NCI-H460 (cell line): ENCODE data around the gene CASTOR2. TPM values are rescaled to one million over a fixed set of nuclear protein-coding genes. Genes with fewer than 3 reads are reported as not detected.
"Not testable (repeated sequence)": the region's sequence is repeated elsewhere in the genome, so short reads cannot be mapped to it uniquely, and the experiment has no call there.

Source experiments
- DNase-seq: peaks from one replicate; pipeline ENCODE4 v3.0.0-alpha.2; 2016; ENCODE audit warnings: low read depth; ENCODE audit errors: extremely low read depth
- polyA plus RNA-seq: library from polyadenylated mRNA; depleted of rRNA; stranded (reverse); fragments of >200 nt; gene quantifications from 2 replicates; pipeline ENCODE4 v1.2.3, GENCODE V29; 2014; cell fraction: nucleus; rRNA removed
- total RNA-seq: library from RNA; depleted of rRNA; stranded (reverse); fragments of >200 nt; shearing (Covaris generic); gene quantifications from 2 replicates; pipeline ENCODE4 v1.2.3, GENCODE V29; 2014; rRNA removed

Gene CASTOR2
- 3.4 and 5.5 TPM in 2 replicates for total RNA-seq
- 1.6 and 9.9 TPM in 2 replicates for polyA plus RNA-seq

DNA sequence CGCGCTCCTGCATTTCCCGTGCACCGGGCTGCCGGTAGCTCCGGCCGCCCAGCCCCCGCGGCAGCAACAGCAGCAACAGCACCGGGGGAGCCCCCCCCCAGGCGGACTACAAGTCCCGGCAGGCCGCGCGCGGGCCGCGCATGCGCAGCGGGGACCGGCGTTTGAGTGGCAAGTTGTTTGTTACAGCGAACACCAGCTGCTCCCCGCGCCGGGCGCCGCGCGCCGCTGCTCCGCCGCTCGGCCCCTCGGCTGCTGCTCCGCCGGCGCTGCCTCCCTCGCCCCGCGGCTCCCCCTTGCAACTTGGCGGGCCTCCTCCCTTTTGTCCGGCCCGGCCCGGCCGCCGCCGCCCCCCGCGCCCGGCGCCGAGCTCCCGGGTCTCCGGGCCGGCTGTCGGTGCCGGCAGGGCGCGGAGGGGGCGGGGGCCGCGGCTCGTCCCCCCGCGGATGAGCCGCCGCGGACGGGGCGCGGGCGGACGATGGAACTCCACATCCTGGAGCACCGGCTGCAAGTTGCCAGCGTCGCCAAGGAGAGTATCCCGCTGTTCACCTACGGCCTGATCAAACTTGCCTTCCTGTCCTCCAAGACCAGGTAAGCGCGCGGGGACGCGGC is at the start of gene CASTOR2:
CASTOR2 (plus strand) TSS at position 195 of the 609 bp plus-strand sequence; CDS start at position 476, 281 bp downstream.
- DNase-seq, result not testable (repeated sequence)

DNA sequence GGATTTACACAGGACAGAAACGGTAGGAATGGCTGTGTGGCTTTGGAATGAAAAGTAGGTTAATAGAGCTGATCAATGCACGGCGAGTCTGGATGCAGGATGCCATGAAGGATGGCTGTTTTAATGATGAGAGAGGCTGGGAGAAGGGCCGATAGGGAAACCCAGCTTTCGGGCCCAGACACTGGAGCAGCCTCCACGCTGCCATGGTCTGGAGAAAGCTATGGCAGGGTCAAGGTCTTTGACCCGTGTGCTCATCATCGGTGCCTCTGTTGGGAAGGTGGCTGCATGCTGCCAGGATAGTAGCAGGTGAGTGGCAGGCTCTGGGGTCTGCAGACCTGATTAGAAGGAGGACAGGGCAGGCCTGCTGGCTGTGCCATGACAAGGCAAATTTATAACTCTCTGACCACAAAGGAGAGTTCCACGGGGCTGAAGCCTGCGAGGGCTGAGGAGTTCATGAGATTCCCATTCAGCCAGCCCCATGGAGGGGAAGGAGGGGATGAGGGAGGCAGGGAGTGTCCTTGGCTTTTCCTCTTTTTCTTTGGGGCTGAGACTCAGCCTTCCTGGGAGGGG is 42.1 kb upstream of the CASTOR2 start:
- not testable (repeated sequence) for DNase-seq

DNA sequence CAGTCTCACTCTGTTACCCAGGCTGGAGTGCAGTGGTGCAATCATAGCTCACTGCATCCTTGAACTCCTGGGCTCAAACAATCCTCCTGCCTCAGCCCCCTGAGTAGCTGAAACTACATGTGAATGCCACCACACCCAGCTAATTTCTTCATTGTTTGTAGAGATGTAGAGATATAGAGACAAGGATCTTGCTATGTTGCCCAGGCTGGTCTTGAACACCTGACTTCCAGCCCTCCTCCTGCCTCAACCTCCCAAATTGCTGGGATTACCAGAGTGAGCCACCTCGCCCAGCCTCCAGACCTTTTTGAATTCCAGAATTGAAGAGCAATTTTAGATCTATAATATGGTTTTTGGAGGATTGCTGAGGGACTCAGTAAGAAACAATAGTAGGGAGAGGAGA is 40.9 kb upstream of the CASTOR2 start:
- not testable (repeated sequence) for DNase-seq

DNA sequence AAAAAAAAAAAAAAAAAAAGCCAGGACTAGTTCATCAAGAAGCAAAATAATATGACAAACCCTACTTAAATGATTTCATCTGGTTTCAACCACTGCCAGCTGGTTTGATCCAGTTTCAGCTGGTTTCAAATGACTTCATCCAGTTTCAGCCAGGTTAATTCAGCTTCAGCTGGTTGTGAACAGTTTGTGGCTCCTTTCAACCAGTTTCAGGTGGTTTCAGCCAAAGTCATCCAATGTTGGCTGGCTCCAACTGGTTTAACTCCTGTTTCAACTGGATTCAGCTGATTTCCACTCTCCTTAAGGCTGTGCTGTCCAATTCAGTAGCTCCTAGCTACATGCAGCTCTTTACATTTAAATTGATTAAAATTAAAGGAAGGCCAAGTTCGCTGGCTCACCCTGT is 37.5 kb upstream of the CASTOR2 start:
- not testable (repeated sequence) for DNase-seq

DNA sequence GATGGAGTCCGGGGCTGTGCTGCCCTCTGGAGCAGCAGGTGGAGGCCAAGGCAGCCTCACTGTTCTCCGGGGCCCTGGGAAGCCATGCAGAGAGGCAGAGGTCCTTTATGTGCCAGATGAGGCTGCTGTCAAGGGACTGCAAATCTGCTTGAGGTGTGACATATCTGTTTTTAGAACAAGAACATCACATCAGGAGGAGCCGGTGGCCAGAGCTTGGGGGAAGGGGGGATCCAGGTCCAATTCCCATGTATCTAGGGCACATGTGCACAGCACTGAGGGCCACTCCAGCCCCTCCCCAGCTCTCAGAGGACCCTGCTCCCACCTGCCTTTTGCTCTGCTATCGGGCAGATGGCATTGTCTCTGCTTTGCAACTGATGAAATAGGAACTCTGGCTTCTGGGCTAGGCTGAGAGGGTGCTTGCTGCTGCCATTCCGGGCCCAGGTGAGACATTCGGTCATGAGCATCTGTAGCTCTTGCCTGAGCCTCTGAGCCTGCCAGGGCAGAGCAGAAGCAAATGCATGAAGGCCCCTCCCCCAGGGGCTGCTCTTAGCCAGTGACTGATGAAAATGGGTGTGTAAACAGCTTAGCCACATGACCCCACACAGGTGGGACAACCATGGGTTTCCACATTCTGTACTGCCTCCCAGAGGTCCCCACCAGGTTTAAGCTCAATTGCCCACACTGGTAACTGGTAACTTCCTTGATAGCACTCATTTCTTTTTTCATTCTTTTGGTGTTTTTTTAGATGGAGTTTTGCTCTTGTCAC is 32.8 kb upstream of the CASTOR2 start:
- DNase-seq, result not testable (repeated sequence)

DNA sequence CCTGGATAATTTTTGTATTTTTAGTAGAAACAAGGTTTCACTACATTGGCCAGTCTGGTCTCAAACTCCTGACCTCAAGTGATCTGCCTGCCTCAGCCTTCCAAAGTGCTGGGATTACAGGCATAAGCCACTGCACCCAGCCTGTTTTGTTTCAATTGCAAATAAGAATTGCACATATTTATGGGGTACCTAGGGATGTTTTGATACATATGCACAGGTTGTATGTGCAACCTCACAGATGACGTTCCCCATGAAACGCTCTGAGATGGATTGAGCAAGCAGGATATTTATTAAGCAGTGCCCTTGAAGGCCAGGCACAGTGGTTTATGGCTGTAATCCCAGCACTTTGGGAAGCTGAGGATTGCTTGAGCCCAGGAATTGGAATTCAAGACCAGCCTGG is 25.1 kb upstream of the CASTOR2 start:
- DNase-seq, result not testable (repeated sequence)

DNA sequence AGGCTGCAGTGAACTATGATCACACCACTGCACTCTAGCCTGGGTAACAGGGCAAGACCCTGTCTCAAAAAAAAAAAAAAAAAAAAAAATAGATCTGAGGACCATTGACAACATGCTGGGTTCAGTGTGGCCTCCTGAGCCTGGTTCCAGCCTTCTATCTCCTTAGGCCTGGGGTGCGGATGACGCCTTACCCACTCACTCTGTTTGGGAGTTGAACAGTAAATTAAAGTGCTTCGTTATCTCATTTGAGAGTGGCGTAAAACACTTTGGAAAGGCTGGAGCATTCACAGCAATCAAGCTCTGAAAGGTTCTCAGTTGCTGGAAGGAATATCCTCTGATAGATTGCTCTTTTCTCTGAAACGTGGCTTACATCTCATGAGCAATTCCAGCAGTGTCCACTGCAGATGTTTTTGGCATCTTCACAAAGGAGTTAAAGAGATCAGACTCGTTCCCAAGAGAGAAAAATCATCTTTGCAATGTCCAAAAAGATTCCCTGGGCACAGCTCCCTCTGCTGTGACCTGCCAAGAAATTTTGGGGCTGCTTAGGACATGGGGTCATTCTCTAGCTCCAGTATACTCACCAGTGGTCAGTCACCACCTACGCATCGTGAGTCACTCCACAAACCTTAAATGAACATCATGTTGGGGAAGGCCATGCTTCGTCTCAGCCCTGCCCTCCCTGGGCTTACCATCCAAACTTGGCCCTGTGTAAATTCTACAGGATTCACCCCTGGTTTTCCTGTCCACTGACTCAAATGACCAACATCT is 23.0 kb upstream of the CASTOR2 start:
- not testable (repeated sequence) for DNase-seq

DNA sequence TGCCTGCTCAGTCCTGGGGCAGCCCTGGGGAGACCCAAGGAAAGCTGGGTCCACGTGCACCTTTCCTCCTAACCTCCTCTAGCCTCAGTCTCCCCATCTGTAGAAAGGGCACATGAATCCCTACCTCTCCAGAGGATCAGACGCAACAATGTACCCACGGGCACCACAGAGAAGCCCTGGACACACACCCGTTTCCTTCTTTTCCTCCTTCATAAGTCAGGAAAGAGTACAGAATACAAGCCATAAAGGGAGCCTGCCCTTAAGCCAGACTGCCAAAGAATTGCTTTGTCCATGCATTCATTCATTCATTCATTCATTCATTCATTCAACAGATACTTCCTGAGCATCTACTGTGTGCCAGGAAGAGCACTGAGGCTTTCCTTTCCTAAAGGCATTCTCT is 20.6 kb upstream of the CASTOR2 start:
- DNase-seq, result not testable (repeated sequence)

DNA sequence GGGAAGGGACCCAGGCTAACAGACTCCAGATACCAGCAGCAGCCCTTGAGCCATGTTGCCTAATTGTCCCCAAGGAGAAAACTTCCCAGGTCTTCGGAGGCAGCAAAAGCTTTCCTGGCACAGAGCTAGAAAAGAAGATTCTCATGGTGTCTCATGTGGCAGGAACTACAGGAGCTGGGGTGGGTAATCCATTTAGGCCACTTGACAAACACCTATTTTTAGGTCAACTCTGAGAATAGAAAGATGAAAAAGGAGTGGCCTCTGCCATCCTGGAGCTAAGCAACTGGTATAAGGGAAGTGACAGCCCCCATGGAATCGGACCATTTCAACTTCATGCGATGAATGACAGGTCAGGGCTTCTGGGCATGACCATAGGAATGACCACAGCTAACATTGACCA is 16.8 kb upstream of the CASTOR2 start:
- DNase-seq, result not testable (repeated sequence)

DNA sequence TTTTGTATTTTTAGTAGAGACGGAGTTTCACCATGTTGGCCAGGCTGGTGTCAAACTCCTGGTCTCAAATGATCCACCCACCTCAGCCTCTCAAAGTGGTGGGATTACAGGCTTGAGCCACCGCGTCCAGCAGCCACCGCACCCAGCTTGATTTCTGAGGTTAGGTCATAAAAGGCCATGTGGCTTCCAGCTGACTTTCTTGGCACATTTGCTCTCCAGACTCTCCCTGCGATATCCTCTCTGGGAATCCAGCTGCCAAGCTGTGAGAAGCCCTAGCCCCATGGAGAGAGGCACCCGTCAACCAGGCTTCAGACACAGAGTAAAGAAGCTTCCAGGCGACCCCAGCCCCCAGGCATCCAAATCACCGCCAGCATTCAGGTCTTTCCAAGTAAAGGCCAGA is 10.7 kb upstream of the CASTOR2 start:
- DNase-seq, result not testable (repeated sequence)

DNA sequence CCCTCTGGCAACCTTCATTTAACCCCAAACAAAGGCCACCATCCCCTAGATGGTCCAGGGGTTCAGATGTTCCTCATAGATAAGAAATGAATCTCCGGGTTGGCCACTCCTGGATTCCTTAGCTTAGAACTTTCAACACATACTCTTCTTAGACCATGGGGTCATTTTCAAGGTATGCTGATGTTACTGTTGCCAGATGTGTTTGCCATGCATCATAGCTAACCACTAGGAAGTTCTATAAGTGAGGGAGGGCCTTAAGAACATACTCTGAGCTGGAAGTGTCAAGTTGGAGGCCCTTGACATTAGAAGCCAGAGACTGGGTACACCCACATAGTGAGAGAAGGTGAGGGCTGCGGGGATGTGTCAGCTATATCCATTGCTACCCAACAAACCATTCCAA is 6.2 kb upstream of the CASTOR2 start:
- not testable (repeated sequence) for DNase-seq

DNA sequence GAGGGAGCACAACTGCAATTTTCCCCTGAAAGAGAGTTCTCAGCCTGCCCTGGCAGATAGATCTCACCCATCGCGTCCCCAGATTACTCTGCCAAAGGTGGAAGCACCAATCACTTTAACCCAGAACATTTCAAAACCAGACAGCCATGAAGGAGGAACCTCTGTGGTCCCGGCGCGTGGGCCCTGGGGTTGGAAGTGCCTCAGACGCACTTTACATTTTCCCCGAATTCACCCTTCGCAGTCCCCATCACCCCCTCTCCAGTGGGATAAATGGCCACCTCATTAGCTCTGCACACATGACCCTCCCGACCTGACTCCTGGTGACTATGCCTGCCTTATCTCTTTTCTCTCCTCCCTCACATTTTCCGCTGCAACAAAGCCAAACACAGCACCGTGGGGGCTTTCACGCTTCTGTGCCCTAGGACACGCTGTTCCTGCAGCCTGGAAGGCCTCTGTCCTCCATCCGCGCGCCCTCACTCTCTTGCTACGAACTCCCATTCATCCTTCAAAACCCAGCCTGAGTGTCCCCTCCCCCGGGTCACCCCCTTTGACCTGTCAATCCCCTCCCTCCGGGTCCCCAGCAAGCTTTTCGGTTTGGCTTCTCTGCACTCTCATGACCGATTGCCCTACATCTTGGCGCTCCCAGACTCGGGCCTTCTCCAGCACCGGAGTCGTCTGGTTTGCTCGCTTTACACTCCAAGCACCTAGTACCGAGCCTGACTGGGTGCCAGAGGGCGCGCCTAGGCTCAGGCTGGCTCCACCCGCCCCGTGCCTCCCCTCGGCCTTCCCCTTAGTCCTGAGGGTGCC is 598 bp upstream of the CASTOR2 start:
- not testable (repeated sequence) for DNase-seq

DNA sequence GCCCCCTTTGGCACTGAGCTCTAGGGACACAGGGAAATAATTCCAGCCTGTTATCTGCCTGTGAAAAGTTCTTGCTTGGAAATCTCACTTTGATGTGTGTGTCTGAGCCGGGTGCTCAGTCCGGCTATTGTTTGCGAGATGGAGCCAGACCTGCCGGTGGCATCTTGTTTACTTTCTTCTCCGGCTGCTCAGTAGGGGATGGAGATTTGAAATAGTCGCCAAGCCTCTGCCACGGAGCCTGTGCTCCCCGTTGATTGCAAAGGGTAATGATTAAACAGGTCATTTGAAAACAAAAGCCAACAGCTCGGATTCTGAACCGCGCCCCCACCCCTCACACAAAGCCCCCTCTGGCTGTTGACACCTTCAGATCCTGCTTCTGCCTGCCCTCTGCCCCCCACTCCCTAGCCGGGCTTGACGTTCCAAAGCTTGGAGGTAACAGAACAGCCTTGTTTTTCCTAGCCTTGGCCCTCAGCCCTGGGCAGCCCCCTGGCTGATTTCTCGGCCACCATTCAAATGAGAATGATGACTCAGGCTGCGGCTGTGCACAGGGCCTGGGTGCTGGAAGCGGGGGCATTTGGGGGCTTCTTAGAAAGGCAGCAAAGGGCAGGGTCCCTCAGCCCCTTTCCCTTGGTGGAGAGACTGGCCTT is 1.8 kb downstream of the CASTOR2 start:
- DNase-seq, result not testable (repeated sequence)

DNA sequence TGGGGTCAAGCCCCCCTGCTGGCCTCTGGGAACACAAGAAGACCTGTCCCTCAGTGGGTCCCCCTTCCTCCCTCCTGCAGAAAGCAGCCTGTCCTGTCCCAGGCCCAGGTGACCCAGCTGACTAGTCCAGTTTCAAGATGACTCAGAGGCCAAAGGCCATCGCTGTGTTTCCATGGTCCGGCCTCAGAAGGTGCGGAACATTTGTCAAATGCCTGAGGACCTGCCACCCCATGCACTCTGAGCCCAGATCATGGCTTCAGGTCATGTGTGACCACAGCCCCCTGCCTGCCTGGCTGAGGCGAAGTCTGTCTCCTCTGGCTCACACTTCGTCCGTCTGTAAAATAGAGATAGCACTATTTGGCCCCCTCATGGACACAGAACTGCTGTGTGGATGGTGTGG is 2.4 kb downstream of the CASTOR2 start:
- not testable (repeated sequence) for DNase-seq

DNA sequence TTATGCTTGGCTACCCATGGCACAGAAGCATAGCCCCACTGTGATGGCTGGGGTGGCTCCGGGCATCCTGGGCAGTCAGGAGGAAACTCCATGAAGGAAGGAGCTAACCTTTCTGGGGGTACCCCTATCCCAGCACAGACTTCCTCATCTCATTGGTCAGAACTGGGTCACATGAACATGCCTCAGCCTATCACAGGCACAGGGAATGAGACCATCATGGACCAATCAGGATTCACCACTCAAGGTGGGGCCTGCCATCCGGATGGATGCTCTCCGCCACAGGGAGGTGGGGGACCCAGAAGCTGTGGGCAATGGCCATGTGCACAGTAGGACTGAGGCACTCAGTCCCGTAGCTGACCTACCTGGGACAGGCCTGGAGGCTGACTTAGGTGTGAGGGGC is 6.9 kb downstream of the CASTOR2 start:
- DNase-seq, result not testable (repeated sequence)

DNA sequence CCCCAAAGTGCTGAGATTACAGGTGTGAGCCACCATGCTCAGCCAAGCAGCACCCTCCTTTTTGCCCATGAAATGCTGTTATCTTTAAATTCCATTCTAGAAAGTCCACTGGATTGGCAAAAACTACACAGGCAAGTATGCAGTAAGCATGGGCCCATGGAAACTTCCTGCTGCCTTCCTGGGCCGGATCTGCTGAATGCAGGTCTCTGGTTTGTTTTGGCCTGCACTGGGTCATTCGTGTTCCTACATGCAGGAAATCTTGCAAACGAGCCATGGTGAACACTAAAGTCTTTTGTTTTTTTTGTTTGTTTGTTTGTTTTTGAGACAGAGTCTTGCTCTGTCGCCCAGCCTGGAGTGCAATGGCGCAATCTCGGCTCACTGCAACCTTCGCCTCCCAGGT is 7.9 kb downstream of the CASTOR2 start:
- DNase-seq, result not testable (repeated sequence)

DNA sequence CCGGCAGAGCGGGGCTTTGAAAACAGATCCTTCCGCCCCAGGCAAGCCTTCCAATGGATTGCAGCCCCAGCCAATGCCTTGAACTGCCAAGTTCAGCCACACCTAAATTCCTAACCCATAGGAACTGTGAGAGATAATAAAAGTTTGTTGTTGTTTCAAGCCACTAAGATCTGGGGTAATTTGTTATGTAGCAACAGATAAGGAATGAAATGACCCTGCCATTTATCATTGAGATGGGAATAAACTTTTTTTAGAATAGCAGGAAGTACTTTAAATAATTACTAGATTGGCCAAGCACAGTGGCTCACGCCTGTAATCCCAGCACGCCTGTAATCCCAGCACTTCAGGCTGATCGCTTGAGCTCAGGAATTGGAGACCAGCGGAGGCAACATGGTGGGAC is 11.5 kb downstream of the CASTOR2 start:
- DNase-seq, result not testable (repeated sequence)

DNA sequence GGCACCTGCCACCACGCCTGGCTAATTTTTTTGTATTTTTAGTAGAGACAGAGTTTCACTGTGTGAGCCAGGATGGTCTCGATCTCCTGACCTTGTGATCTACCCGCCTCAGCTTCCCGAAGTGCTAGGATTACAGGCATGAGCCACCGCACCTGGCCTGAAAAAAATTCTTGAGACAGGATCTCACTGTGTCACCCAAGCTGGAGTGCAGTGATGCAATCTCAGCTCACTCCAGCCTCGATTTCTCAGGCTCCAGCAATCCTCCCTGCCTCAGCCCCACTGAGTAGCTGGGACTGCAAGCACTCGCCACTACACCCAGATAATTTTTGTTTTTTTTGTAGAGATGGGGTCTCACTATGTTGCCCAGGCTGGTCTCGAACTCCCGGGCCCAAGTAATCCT is 13.0 kb downstream of the CASTOR2 start:
- DNase-seq, result not testable (repeated sequence)

DNA sequence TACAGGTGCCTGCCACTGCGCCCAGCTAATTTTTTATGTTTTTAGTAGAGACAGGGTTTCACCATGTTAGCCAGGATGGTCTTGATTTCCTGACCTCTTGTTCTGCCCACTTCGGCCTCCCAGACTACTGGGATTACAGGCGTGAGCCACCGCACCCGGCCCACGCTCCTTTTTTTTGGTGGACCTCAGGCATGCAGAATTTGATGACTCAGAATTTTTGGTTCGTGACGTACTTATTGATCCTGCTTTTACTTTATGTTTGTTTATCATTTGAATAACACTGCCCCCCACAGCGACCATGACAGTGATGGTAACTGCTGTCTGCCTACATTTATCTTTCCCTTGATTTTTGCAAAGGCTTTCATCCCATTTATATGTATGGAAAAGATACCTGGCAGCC is 23.9 kb downstream of the CASTOR2 start:
- not testable (repeated sequence) for DNase-seq
